CD4-positive, CD25-positive, alpha-beta regulatory T cell (primary cell): ENCODE results near the gene DBNL. TPM values are rescaled to one million over a fixed set of nuclear protein-coding genes. Genes with fewer than 3 reads are reported as not detected.

ENCODE experiments used
- ATAC-seq, 2 donors: fragments of 150-1000 bp; cut with Tn5 transposase; one replicate each; pipeline ENCODE4 v1.10.0; 2021; ENCODE audit warnings: low read depth in 2 of 2, moderate number of reproducible peaks in 2 of 2, moderate library complexity in 1 of 2
- DNase-seq, 3 donors: peaks; one replicate each; pipeline versions ENCODE4 v3.0.0 to v3.0.0-alpha.2; 2012 to 2022; ENCODE audit warnings: mixed read lengths in 1 of 3
- H3K27ac ChIP-seq: one replicate; pipeline ENCODE4 v1.7.0; 2013; ENCODE audit warnings: mild to moderate bottlenecking, low read length; ENCODE audit not compliant: insufficient read depth, poor library complexity, severe bottlenecking
- H3K27me3 ChIP-seq: one replicate; pipeline ENCODE4 v1.7.0; 2013; ENCODE audit warnings: low read length; ENCODE audit not compliant: control insufficient read depth, insufficient read depth
- H3K36me3 ChIP-seq: one replicate; pipeline ENCODE4 v1.7.0; 2013; ENCODE audit warnings: mild to moderate bottlenecking, low read length, moderate library complexity; ENCODE audit not compliant: control insufficient read depth, insufficient read depth
- H3K4me1 ChIP-seq: 2 replicates; pipeline ENCODE4 v1.7.0; 2013; ENCODE audit warnings: mild to moderate bottlenecking, low read length; ENCODE audit not compliant: insufficient read depth, control insufficient read depth, poor library complexity, severe bottlenecking
- H3K4me3 ChIP-seq: one replicate; pipeline ENCODE4 v1.7.0; 2013; ENCODE audit warnings: low read depth, mild to moderate bottlenecking, low read length, moderate library complexity
- H3K9me3 ChIP-seq, 2 experiments: 1 replicate in 1 of 2; 2 replicates in 1 of 2; pipeline ENCODE4 v1.7.0; 2013; ENCODE audit warnings: low read length in 2 of 2, mild to moderate bottlenecking in 1 of 2, moderate library complexity in 1 of 2; ENCODE audit not compliant: control insufficient read depth in 2 of 2
- H3K27ac Mint-ChIP-seq, 3 donors: one replicate each; pipeline ENCODE4 v1.8.0; 2020 to 2022; ENCODE audit warnings: mild to moderate bottlenecking in 3 of 3, mixed read lengths in 3 of 3, moderate library complexity in 2 of 3
- H3K27me3 Mint-ChIP-seq: one replicate; pipeline ENCODE4 v1.8.0; 2022; ENCODE audit warnings: mild to moderate bottlenecking, mixed read lengths
- H3K36me3 Mint-ChIP-seq: one replicate; pipeline ENCODE4 v1.8.0; 2020; ENCODE audit warnings: mixed read lengths
- H3K4me1 Mint-ChIP-seq, 4 donors: one replicate each; pipeline ENCODE4 v1.8.0; 2020 to 2022; ENCODE audit warnings: mixed read lengths in 4 of 4, mild to moderate bottlenecking in 1 of 4
- H3K4me3 Mint-ChIP-seq, 4 donors: one replicate each; pipeline ENCODE4 v1.8.0; 2020 to 2022; ENCODE audit warnings: mild to moderate bottlenecking in 4 of 4, mixed read lengths in 4 of 4, moderate library complexity in 3 of 4
- H3K9me3 Mint-ChIP-seq, 7 donors: one replicate each; pipeline ENCODE4 v1.8.0; 2020 to 2022; ENCODE audit warnings: mixed read lengths in 7 of 7, mild to moderate bottlenecking in 3 of 7, moderate library complexity in 2 of 7
- polyA plus RNA-seq, 4 donors: library from polyadenylated mRNA; unstranded; fragments of 300-500 nt; fragmentation: Illumina TruSeq; gene quantifications; one replicate each; pipeline ENCODE4 v1.2.3, GENCODE V29; 2021
- total RNA-seq: library from RNA; stranded (reverse); gene quantifications from one replicate; pipeline ENCODE4 v1.2.3, GENCODE V29; 2022

The DBNL gene
- total and polyA plus RNA-seq, 5 donors from 2014 or later: 104 to 206 (median 167) TPM

- Mint-ChIP-seq H3K4me3 (peak overlapping the region in 3 of 4 donors; percentile 59 to 83 (median 83)), H3K4me1 (peaks cover 6 to 35% (median 10%) of the 10 kb centered on the region in 4 donors), H3K27ac (no peak overlapping the region), H3K9me3 (no peaks in the 10 kb centered on the region), H3K27me3 (peaks cover 4% of the 10 kb centered on the region), H3K36me3 (peaks cover 5% of the 10 kb centered on the region)
- Histone ChIP-seq H3K4me3 (no peak overlapping the region), H3K27me3 (no peaks in the 10 kb centered on the region), H3K36me3 (peaks cover 10% of the 10 kb centered on the region), H3K4me1 (peaks cover 24% of the 10 kb centered on the region), H3K27ac (no peak overlapping the region), H3K9me3 (no peaks in the 10 kb centered on the region)
- ATAC-seq (no peak), DNase-seq (no peak)
Observed at GRCh38 chr7:44084701-44085100, 40.2 kb downstream of the DBNL start.

DNA sequence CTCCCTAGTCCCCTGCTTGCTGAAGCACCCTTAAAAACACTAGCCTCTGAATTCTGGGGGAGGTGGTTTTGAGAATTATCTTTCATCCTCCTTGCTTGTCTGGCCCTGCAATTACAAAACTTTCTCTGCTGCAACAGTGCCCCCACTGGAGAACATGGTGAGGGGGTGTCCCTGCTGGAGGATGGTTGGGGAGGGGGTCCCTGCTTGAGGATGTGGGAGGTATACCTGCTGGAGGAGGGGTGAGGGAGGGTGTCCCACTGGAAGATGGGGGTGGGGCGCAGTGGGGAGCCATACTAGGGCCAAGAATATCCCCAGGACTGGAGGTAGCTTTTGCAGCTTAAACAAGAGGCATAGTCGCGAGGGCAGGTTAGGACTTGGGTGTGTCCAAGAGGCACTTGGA, 41.0 kb downstream of the DBNL start:
- no peak for ATAC-seq
- H3K4me1 Mint-ChIP-seq: peaks cover 6 to 27% (median 10%) of the 10 kb centered on the region in 4 donors
- H3K4me3 Mint-ChIP-seq: peak overlapping the region in 2 of 4 donors; percentile 38 to 58

DNA sequence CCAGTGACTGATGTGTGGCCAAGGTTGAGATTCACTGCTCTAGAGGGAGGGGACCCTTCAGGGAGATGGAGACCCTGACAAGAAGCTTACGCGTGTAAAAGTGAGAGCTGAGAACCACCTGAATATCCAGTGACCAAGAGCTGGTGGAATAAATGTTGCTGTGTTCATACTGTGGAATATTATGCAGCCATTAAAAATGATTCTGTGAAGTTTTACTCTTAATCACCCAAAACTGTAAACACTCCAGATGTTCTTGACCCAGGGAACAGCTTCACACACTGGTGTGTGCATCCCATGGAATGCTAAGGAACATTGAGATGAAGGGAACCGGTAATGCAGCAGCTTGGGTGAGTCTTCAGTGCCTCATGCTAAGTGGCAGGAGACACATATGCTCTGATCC, 42.1 kb downstream of the DBNL start:
- H3K9me3 ChIP-seq: no peaks in the 10 kb centered on the region
- H3K4me3 ChIP-seq: no peak overlapping the region
- H3K4me1 ChIP-seq: peaks cover 7% of the 10 kb centered on the region
- Mint-ChIP-seq H3K36me3 (no peaks in the 10 kb centered on the region), H3K27ac (no peak overlapping the region), H3K27me3 (peaks cover 4% of the 10 kb centered on the region), H3K9me3 (no peaks in the 10 kb centered on the region), H3K4me3 (no peak overlapping the region), H3K4me1 (peaks cover 0 to 16% (median 2%) of the 10 kb centered on the region in 4 donors)
- H3K27me3 ChIP-seq: no peaks in the 10 kb centered on the region
- no peaks in the 10 kb centered on the region for H3K36me3 ChIP-seq
- ATAC-seq (no peak), DNase-seq (no peak)
- no peak overlapping the region for H3K27ac ChIP-seq

More for the DNA sequence above, 41.0 kb downstream of the DBNL start:
- Mint-ChIP-seq H3K9me3 (no peaks in the 10 kb centered on the region), H3K27ac (no peak overlapping the region), H3K27me3 (peaks cover 4% of the 10 kb centered on the region), H3K36me3 (peaks cover 5% of the 10 kb centered on the region)
- no peak overlapping the region for H3K27ac ChIP-seq
- H3K4me1 ChIP-seq: peaks cover 17% of the 10 kb centered on the region
- DNase-seq: no peak
- no peaks in the 10 kb centered on the region for H3K9me3 ChIP-seq
- no peaks in the 10 kb centered on the region for H3K27me3 ChIP-seq
- H3K4me3 ChIP-seq: no peak overlapping the region
- peaks cover 2% of the 10 kb centered on the region for H3K36me3 ChIP-seq

GRCh38 chr7:44087911-44088838, 43.7 kb downstream of the DBNL start:
- H3K27ac ChIP-seq: no peak overlapping the region
- no peaks in the 10 kb centered on the region for H3K9me3 ChIP-seq
- H3K27me3 ChIP-seq: no peaks in the 10 kb centered on the region
- no peak overlapping the region for H3K4me3 ChIP-seq
- Mint-ChIP-seq H3K27ac (no peak overlapping the region), H3K4me3 (no peak overlapping the region), H3K9me3 (no peaks in the 10 kb centered on the region), H3K4me1 (peaks cover 0 to 10% (median 0%) of the 10 kb centered on the region in 4 donors), H3K36me3 (no peaks in the 10 kb centered on the region), H3K27me3 (peaks cover 4% of the 10 kb centered on the region)
- H3K36me3 ChIP-seq: no peaks in the 10 kb centered on the region
- ATAC-seq (no peak), DNase-seq (no peak)
- no peaks in the 10 kb centered on the region for H3K4me1 ChIP-seq

- no peaks in the 10 kb centered on the region for H3K36me3 Mint-ChIP-seq
- H3K27me3 Mint-ChIP-seq: peaks cover 12% of the 10 kb centered on the region
- ATAC-seq: no peak
- peaks cover 5% of the 10 kb centered on the region for H3K4me1 ChIP-seq
- H3K9me3 ChIP-seq: no peaks in the 10 kb centered on the region
- H3K27ac ChIP-seq: no peak overlapping the region
- no peak overlapping the region for H3K4me3 Mint-ChIP-seq
- no peak for DNase-seq
- H3K9me3 Mint-ChIP-seq: no peaks in the 10 kb centered on the region
- H3K27ac Mint-ChIP-seq: no peak overlapping the region
- H3K36me3 ChIP-seq: no peaks in the 10 kb centered on the region
- H3K4me1 Mint-ChIP-seq: peaks cover 0 to 14% (median 10%) of the 10 kb centered on the region in 4 donors
- H3K27me3 ChIP-seq: no peaks in the 10 kb centered on the region
- no peak overlapping the region for H3K4me3 ChIP-seq
Observed at GRCh38 chr7:44093102-44093641, 48.7 kb downstream of the DBNL start.

GRCh38 chr7:44094365-44094764, 49.9 kb downstream of the DBNL start:
- ATAC-seq (no peak), DNase-seq (no peak)
- Histone ChIP-seq H3K36me3 (no peaks in the 10 kb centered on the region), H3K27ac (no peak overlapping the region), H3K4me1 (peaks cover 5% of the 10 kb centered on the region), H3K27me3 (no peaks in the 10 kb centered on the region), H3K4me3 (no peak overlapping the region), H3K9me3 (no peaks in the 10 kb centered on the region)
- no peaks in the 10 kb centered on the region for H3K9me3 Mint-ChIP-seq
- peaks cover 0 to 14% (median 10%) of the 10 kb centered on the region in 4 donors for H3K4me1 Mint-ChIP-seq
- no peaks in the 10 kb centered on the region for H3K36me3 Mint-ChIP-seq
- no peak overlapping the region for H3K27ac Mint-ChIP-seq
- H3K27me3 Mint-ChIP-seq: peaks cover 8% of the 10 kb centered on the region
- no peak overlapping the region for H3K4me3 Mint-ChIP-seq

- peak overlapping the region in 1 of 3 donors; percentile 69 for H3K27ac Mint-ChIP-seq
- peaks cover 8% of the 10 kb centered on the region for H3K27me3 Mint-ChIP-seq
- no peaks in the 10 kb centered on the region for H3K36me3 Mint-ChIP-seq
- Histone ChIP-seq H3K27me3 (no peaks in the 10 kb centered on the region), H3K36me3 (no peaks in the 10 kb centered on the region), H3K9me3 (no peaks in the 10 kb centered on the region), H3K27ac (no peak overlapping the region), H3K4me1 (peaks cover 5% of the 10 kb centered on the region), H3K4me3 (no peak overlapping the region)
- DNase-seq (no peak), ATAC-seq (no peak)
- no peak overlapping the region for H3K4me3 Mint-ChIP-seq
- no peaks in the 10 kb centered on the region for H3K9me3 Mint-ChIP-seq
- H3K4me1 Mint-ChIP-seq: peaks cover 0 to 14% (median 10%) of the 10 kb centered on the region in 4 donors
Observed at GRCh38 chr7:44094883-44095592, 50.5 kb downstream of the DBNL start.
